Measurements from ENCODE around the gene PTPRM.

Gene PTPRM

GRCh38 chr18:8328126-8328525, 761.0 kb downstream of the PTPRM start:
- no peak for DNase-seq
- no peak overlapping the region for H3K4me3 Mint-ChIP-seq
- TF ChIP-seq CTCF (IDR thresholded peaks at IDR 0.05) = no peak

GRCh38 chr18:8329186-8329771, 762.2 kb downstream of the PTPRM start:
- Mint-ChIP-seq H3K9me3 (peaks cover 5% of the 10 kb centered on the region), H3K27me3 (ENCODE audit: low read depth, poor library complexity) (peaks cover 7% of the 10 kb centered on the region), H3K36me3 (ENCODE audit: low read depth) (no peaks in the 10 kb centered on the region), H3K27ac (no peak overlapping the region), H3K4me3 (no peak overlapping the region), H3K4me1 (peaks cover 14% of the 10 kb centered on the region)
- no peak for DNase-seq
- no peak for TF ChIP-seq CTCF (IDR thresholded peaks at IDR 0.05)

More at GRCh38 chr18:8328126-8328525, 761.0 kb downstream of the PTPRM start:
- Mint-ChIP-seq H3K9me3 (peaks cover 5% of the 10 kb centered on the region), H3K27ac (no peak overlapping the region), H3K4me1 (peaks cover 14% of the 10 kb centered on the region), H3K36me3 (ENCODE audit: low read depth) (no peaks in the 10 kb centered on the region), H3K27me3 (ENCODE audit: low read depth, poor library complexity) (peaks cover 7% of the 10 kb centered on the region)

- Mint-ChIP-seq H3K27me3 (ENCODE audit: low read depth, poor library complexity) (peaks cover 7% of the 10 kb centered on the region), H3K9me3 (no peaks in the 10 kb centered on the region), H3K4me1 (peaks cover 14% of the 10 kb centered on the region), H3K36me3 (ENCODE audit: low read depth) (no peaks in the 10 kb centered on the region), H3K27ac (no peak overlapping the region), H3K4me3 (no peak overlapping the region)
- TF ChIP-seq CTCF (IDR thresholded peaks at IDR 0.05) = no peak
- no peak for DNase-seq
Measured at GRCh38 chr18:8330575-8330974, 763.5 kb downstream of the PTPRM start.

- Mint-ChIP-seq H3K27ac (no peak overlapping the region), H3K4me1 (peaks cover 12% of the 10 kb centered on the region), H3K36me3 (ENCODE audit: low read depth) (no peaks in the 10 kb centered on the region), H3K27me3 (ENCODE audit: low read depth, poor library complexity) (peaks cover 4% of the 10 kb centered on the region), H3K9me3 (no peaks in the 10 kb centered on the region), H3K4me3 (no peak overlapping the region)
- DNase-seq = no peak
- no peak for TF ChIP-seq CTCF (IDR thresholded peaks at IDR 0.05)
Measured at GRCh38 chr18:8332286-8332685, 765.2 kb downstream of the PTPRM start.

- Mint-ChIP-seq H3K4me1 (no peaks in the 10 kb centered on the region), H3K4me3 (no peak overlapping the region), H3K27ac (no peak overlapping the region), H3K36me3 (ENCODE audit: low read depth) (no peaks in the 10 kb centered on the region), H3K9me3 (no peaks in the 10 kb centered on the region), H3K27me3 (ENCODE audit: low read depth, poor library complexity) (peaks cover 4% of the 10 kb centered on the region)
- no peak for TF ChIP-seq CTCF (IDR thresholded peaks at IDR 0.05)
- no peak for DNase-seq
Measured at GRCh38 chr18:8333961-8334360, 766.8 kb downstream of the PTPRM start.

GRCh38 chr18:8337211-8337610, 770.1 kb downstream of the PTPRM start:
- Mint-ChIP-seq H3K27me3 (ENCODE audit: low read depth, poor library complexity) (peaks cover 7% of the 10 kb centered on the region), H3K36me3 (ENCODE audit: low read depth) (no peaks in the 10 kb centered on the region), H3K27ac (peak overlapping the region; percentile 4), H3K4me1 (peaks cover 8% of the 10 kb centered on the region), H3K4me3 (no peak overlapping the region), H3K9me3 (no peaks in the 10 kb centered on the region)
- TF ChIP-seq CTCF (IDR thresholded peaks at IDR 0.05) = no peak
- DNase-seq = no peak
